MM.1S (cell line): ENCODE results near the gene IQGAP1.

Experiments used
- EZH2 ChIP-seq: fragments of 300-600 bp; sonication (generic); optimal IDR thresholded peaks from 2 replicates; pipeline ENCODE3; 2017; ENCODE audit warnings: low read depth, mild to moderate bottlenecking, antibody characterized with exemption, low read length, mixed read lengths
- EZH2phosphoT487 ChIP-seq: fragments of 300-600 bp; sonication (generic); IDR thresholded peaks from 2 replicates; pipeline ENCODE4 v1.6.1; 2018; ENCODE audit warnings: antibody characterized with exemption, low read length
- TF ChIP-seq, protein P1 (sequence below): fragments of 300-600 bp; sonication (generic); IDR thresholded peaks from 2 replicates; pipeline ENCODE4 v1.5.1; 2016; ENCODE audit warnings: antibody characterized with exemption, low read length, mixed read lengths

- TF ChIP-seq, protein P1, sequence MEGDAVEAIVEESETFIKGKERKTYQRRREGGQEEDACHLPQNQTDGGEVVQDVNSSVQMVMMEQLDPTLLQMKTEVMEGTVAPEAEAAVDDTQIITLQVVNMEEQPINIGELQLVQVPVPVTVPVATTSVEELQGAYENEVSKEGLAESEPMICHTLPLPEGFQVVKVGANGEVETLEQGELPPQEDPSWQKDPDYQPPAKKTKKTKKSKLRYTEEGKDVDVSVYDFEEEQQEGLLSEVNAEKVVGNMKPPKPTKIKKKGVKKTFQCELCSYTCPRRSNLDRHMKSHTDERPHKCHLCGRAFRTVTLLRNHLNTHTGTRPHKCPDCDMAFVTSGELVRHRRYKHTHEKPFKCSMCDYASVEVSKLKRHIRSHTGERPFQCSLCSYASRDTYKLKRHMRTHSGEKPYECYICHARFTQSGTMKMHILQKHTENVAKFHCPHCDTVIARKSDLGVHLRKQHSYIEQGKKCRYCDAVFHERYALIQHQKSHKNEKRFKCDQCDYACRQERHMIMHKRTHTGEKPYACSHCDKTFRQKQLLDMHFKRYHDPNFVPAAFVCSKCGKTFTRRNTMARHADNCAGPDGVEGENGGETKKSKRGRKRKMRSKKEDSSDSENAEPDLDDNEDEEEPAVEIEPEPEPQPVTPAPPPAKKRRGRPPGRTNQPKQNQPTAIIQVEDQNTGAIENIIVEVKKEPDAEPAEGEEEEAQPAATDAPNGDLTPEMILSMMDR, result no peak
- TF ChIP-seq EZH2, result no peak
- TF ChIP-seq EZH2phosphoT487, result no peak
Measured at GRCh38 chr15:90422043-90422442, 34.0 kb downstream of the IQGAP1 start.
